ENCODE data around the gene MON1A. TPM values are rescaled to one million over a fixed set of nuclear protein-coding genes. Genes with fewer than 3 reads are reported as not detected.
A peak's percentile ranks its signal among the peaks of the same experiment; 100 is the strongest.

The MON1A gene
- total RNA-seq, 1 experiment from 2014 or later: 20.9 TPM

- in situ Hi-C loops (cut with HindIII; ENCODE audit: low pct_unique_long_range_greater_than_20kb, low sequenced_read_pairs): no loop called here
- no peak for DNase-seq (ENCODE audit: low read depth)
These were observed 28.0 kb downstream of the MON1A start for GRCh38 chr3:49901366-49902339.

GRCh38 chr3:49900491-49901153, 29.0 kb downstream of the MON1A start:
- in situ Hi-C loops (cut with HindIII; ENCODE audit: low pct_unique_long_range_greater_than_20kb, low sequenced_read_pairs): no loop called here

GRCh38 chr3:49899815-49900214, 29.8 kb downstream of the MON1A start:
- no peak for DNase-seq (ENCODE audit: low read depth)
- in situ Hi-C loops (cut with HindIII; ENCODE audit: low pct_unique_long_range_greater_than_20kb, low sequenced_read_pairs): no loop called here

More at GRCh38 chr3:49900491-49901153, 29.0 kb downstream of the MON1A start:
- peak; percentile 28 for DNase-seq (ENCODE audit: low read depth)

GRCh38 chr3:49898991-49899390, 30.6 kb downstream of the MON1A start:
- in situ Hi-C loops (cut with HindIII; ENCODE audit: low pct_unique_long_range_greater_than_20kb, low sequenced_read_pairs): no loop called here
- DNase-seq (ENCODE audit: low read depth): no peak

GRCh38 chr3:49896345-49896744, 33.3 kb downstream of the MON1A start:
- in situ Hi-C loops (cut with HindIII; ENCODE audit: low pct_unique_long_range_greater_than_20kb, low sequenced_read_pairs): no loop called here
- DNase-seq (ENCODE audit: low read depth): no peak

GRCh38 chr3:49895791-49896190, 33.8 kb downstream of the MON1A start:
- no peak for DNase-seq (ENCODE audit: low read depth)
- in situ Hi-C loops (cut with HindIII; ENCODE audit: low pct_unique_long_range_greater_than_20kb, low sequenced_read_pairs): no loop called here

- no peak for DNase-seq (ENCODE audit: low read depth)
- in situ Hi-C loops (cut with HindIII; ENCODE audit: low pct_unique_long_range_greater_than_20kb, low sequenced_read_pairs): no loop called here
These were observed 40.3 kb downstream of the MON1A start for GRCh38 chr3:49889296-49889695.

GRCh38 chr3:49886922-49887265, 42.7 kb downstream of the MON1A start:
- in situ Hi-C loops (cut with HindIII; ENCODE audit: low pct_unique_long_range_greater_than_20kb, low sequenced_read_pairs): no loop called here
- no peak for DNase-seq (ENCODE audit: low read depth)

- in situ Hi-C loops (cut with HindIII; ENCODE audit: low pct_unique_long_range_greater_than_20kb, low sequenced_read_pairs): no loop called here
- DNase-seq (ENCODE audit: low read depth): no peak
These were observed 45.6 kb downstream of the MON1A start for GRCh38 chr3:49883998-49884397.

- in situ Hi-C loops (cut with HindIII; ENCODE audit: low pct_unique_long_range_greater_than_20kb, low sequenced_read_pairs): no loop called here
- no peak for DNase-seq (ENCODE audit: low read depth)
These were observed 47.4 kb downstream of the MON1A start for GRCh38 chr3:49882166-49882565.

GRCh38 chr3:49880581-49881315, 48.9 kb downstream of the MON1A start:
- no peak for DNase-seq (ENCODE audit: low read depth)
- in situ Hi-C loops (cut with HindIII; ENCODE audit: low pct_unique_long_range_greater_than_20kb, low sequenced_read_pairs): no loop called here

GRCh38 chr3:49879721-49880120, 49.9 kb downstream of the MON1A start:
- in situ Hi-C loops (cut with HindIII; ENCODE audit: low pct_unique_long_range_greater_than_20kb, low sequenced_read_pairs): no loop called here
- no peak for DNase-seq (ENCODE audit: low read depth)

- in situ Hi-C loops (cut with HindIII; ENCODE audit: low pct_unique_long_range_greater_than_20kb, low sequenced_read_pairs): no loop called here
- no peak for DNase-seq (ENCODE audit: low read depth)
These were observed 50.9 kb downstream of the MON1A start for GRCh38 chr3:49878686-49879085.

GRCh38 chr3:49877716-49878115, 51.9 kb downstream of the MON1A start:
- in situ Hi-C loops (cut with HindIII; ENCODE audit: low pct_unique_long_range_greater_than_20kb, low sequenced_read_pairs): no loop called here
- DNase-seq (ENCODE audit: low read depth): no peak

GRCh38 chr3:49876567-49876966, 53.0 kb downstream of the MON1A start:
- in situ Hi-C loops (cut with HindIII; ENCODE audit: low pct_unique_long_range_greater_than_20kb, low sequenced_read_pairs): no loop called here
- no peak for DNase-seq (ENCODE audit: low read depth)

GRCh38 chr3:49873623-49874022, 56.0 kb downstream of the MON1A start:
- no peak for DNase-seq (ENCODE audit: low read depth)
- in situ Hi-C loops (cut with HindIII; ENCODE audit: low pct_unique_long_range_greater_than_20kb, low sequenced_read_pairs): no loop called here

GRCh38 chr3:49872801-49873281, 56.8 kb downstream of the MON1A start:
- in situ Hi-C loops (cut with HindIII; ENCODE audit: low pct_unique_long_range_greater_than_20kb, low sequenced_read_pairs): no loop called here
- no peak for DNase-seq (ENCODE audit: low read depth)

GRCh38 chr3:49871531-49872153, 58.0 kb downstream of the MON1A start:
- no peak for DNase-seq (ENCODE audit: low read depth)
- in situ Hi-C loops (cut with HindIII; ENCODE audit: low pct_unique_long_range_greater_than_20kb, low sequenced_read_pairs): no loop called here
